Ishikawa (cell line): ENCODE results near the gene OR4D6.

Source experiments
- CEBPB ChIP-seq: IDR thresholded peaks from 2 replicates; pipeline ENCODE4 v1.6.1; 2012
- CREB1 ChIP-seq: IDR thresholded peaks from 2 replicates; pipeline ENCODE4 v1.6.1; 2012; ENCODE audit warnings: low read depth
- EGR1 ChIP-seq: IDR thresholded peaks from 2 replicates; pipeline ENCODE4 v1.6.1; 2012
- EP300 ChIP-seq: IDR thresholded peaks from 2 replicates; pipeline ENCODE4 v1.6.1; 2012; ENCODE audit warnings: borderline replicate concordance
- NFIC ChIP-seq: IDR thresholded peaks from 2 replicates; pipeline ENCODE4 v1.6.1; 2012
- RAD21 ChIP-seq: IDR thresholded peaks from 2 replicates; pipeline ENCODE4 v1.6.1; 2012; ENCODE audit warnings: low read depth
- REST ChIP-seq: IDR thresholded peaks from 2 replicates; pipeline ENCODE4 v1.6.1; 2012; ENCODE audit warnings: low read depth, mild to moderate bottlenecking
- TAF1 ChIP-seq: IDR thresholded peaks from 2 replicates; pipeline ENCODE4 v1.6.1; 2012; ENCODE audit warnings: low read depth, mild to moderate bottlenecking
- TCF12 ChIP-seq: IDR thresholded peaks from 2 replicates; pipeline ENCODE4 v1.6.1; 2012; ENCODE audit warnings: low read depth
- TEAD4 ChIP-seq: IDR thresholded peaks from 2 replicates; pipeline ENCODE4 v1.6.1; 2012
- USF1 ChIP-seq: IDR thresholded peaks from 2 replicates; pipeline ENCODE4 v1.6.1; 2012
- ZBTB7A ChIP-seq: IDR thresholded peaks from 2 replicates; pipeline ENCODE4 v1.6.1; 2012; ENCODE audit warnings: low read depth

The OR4D6 gene

GRCh38 chr11:59503276-59503675, 46.5 kb downstream of the OR4D6 start, which contains the start of gene OR4D11:
Gene OR4D11, plus strand, starts transcription at chr11:59503576. Its CDS starts 0 bp downstream, at chr11:59503576.
- TF ChIP-seq NFIC, result no peak
- no peak for TF ChIP-seq CREB1
- no peak for TF ChIP-seq EGR1
- TF ChIP-seq TEAD4, result no peak
- TF ChIP-seq USF1, result no peak
- no peak for TF ChIP-seq TCF12
- TF ChIP-seq RAD21, result no peak
- TF ChIP-seq CEBPB, result no peak
- no peak for TF ChIP-seq EP300
- no peak for TF ChIP-seq TAF1
- no peak for TF ChIP-seq REST
- TF ChIP-seq ZBTB7A, result no peak
